ENCODE measurements around the gene ZNF222.

ZNF222 gene

DNA sequence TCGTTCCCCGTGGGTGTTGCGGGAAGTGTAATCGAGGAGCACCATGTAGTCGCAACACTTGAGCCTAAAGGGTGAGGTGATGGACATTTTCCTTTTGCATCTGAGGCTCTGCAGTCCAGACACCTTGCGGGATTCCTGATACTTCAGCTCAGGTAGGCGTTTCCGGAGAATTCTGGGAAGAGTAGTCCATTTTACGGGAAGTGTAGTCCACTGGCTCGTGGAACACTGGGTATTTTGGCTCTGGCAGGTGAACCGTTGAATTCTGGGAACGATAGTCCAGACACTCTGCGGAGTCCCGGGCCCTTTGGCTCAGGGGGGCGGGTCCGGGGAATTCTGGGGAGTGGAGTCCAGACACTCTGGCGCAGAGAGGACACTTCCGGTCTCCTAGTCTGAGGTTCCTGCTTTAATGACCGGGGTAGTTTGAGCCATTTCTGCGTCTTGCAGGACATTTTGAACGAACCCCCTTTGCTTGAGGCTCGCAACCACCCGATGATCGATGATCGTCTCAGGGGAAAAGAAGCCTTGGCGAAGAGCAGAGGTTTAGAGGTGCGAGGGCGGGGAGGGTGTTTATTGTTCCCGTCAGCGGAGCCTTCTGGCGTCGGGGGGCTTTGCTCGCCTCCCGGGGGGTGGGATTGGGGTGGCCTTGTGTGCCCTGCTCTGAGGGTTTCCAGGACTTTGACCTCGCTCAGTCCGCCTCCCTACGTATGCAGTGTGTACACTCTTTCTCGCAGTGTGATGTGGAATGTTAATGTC lies 26.6 kb downstream of the ZNF222 start, which contains the start of gene ZNF223:
TSS of gene ZNF223 (plus strand) at position 387 of the 753 bp plus-strand sequence. CDS start 3,141 bp downstream, outside the sequence.
- DNase-seq (ENCODE audit: low spot score) = peak; percentile 77

DNA sequence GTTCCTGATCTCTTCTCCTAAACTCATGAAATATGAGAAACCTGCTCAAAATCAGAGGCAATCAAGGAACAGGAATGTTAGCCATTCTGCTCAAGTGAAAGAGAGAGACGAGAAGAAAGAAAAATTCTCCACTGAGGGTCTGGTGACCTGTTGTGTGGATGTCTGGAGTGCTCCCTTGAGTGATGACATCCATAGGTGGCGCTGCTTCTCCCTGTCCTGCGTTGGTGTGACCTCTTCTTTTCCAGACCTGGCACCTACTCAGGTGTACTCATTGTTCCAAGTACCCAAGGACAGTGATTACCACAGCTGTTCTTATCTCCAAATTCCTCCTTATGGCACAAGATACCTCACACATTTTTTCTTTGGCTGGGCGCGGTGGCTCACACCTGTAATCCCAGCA lies 30.7 kb downstream of the ZNF222 start:
- DNase-seq (ENCODE audit: low spot score) = no peak

DNA sequence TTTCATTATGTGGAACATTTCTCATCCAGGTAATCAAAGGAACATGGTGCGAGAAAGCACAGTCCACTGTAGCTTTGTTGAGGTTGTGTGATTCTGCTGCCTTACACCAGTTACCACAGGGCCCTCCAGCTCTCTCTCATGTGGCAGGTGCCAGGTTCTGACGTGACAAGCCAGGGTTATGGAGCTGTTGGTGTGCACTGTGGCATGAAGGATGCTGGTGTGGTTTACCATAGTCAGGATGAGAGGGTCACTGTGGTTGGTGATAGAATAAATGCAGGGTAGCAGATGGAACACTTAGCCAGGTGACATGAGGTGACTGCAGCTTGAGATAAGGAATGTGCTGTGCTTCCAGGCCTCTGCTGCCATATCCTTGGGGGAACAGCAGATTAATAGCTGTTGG lies 34.0 kb downstream of the ZNF222 start:
- DNase-seq (ENCODE audit: low spot score) = no peak

DNA sequence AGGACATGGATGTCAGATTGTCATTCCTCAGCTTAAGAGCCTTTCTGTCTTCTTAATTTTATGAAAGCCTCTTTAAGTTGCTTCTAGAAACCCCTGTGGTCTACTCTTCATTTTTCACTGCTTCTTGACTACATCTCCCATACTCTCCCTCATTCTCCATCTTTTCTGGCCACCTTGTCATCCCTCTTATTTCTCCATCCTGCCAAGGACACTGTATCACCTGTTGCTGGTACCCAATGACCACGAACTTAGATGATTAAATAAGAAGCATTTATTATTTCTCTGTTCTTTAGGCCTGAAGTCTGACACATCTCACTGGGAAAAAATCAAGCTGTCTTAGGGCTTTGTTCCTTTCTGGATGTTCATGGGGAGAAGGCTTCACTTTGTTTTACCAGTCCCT lies 35.9 kb downstream of the ZNF222 start:
- DNase-seq (ENCODE audit: low spot score) = no peak

DNA sequence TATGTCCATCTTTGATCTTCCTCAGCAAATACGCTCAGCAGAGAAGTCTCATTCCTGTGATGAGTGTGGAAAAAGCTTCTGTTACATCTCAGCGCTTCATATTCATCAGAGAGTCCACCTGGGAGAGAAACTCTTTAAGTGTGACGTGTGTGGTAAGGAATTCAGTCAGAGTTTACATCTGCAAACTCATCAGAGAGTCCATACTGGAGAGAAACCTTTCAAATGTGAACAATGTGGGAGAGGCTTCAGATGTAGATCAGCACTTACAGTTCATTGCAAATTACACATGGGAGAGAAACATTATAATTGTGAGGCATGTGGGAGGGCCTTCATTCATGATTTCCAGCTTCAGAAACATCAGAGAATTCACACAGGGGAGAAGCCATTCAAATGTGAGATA lies 41.1 kb downstream of the ZNF222 start:
- DNase-seq (ENCODE audit: low spot score) = no peak

DNA sequence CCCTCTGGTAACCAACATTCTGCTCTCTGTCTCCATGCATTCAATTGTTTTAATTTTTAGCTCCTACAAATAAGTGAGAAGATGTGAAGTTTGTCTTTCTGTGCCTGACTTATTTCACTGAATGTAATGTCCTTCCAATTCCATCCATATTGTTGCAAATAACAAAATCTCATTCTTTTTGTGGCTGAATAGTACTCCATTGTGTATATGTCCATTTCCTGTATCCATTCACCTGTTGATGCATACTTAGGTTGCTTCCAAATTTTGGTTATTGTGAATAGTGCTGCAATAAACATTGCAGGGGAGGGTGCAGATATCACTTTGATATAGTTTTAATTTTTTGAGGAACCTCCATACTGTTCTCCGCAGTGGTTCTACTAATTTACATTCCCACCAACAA lies 44.2 kb downstream of the ZNF222 start:
- no peak for DNase-seq (ENCODE audit: low spot score)

DNA sequence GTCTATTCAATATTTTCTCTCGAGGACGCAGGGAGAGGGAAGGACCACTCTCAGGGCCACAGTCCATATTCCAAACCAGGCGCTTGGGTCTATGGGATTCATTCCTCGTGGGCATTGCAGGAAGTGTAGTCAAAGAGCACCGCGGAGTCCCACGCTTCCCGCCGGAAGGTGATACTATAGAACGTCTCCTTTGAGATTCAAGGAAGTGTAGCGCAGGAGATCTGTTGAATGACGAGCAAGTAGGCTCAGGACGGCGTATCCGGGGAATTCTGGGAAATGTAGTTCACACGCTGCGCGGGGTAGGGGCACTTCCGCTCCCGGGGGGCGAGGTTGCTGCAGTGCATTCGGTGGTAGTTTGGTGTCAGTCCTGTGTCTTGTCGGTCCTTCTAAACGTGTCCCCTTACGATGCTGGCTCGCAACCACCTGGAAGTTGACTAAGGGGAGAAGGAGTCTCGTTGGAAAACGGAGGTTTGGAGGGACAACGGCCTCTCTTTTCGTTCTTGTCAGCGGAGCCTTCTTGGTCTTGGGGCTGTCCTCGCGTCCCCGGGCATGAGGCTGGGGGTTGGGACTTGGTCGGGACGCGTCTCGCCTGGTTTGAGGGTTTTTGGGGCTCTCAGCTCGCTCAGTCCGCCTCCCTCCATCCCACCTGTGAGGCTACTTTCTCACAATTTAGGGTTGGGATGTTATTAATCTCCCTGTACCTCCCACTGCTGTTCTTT lies 46.8 kb downstream of the ZNF222 start, which contains the start of gene ZNF284:
TSS of gene ZNF284 (plus strand) at position 336 of the 719 bp plus-strand sequence. CDS start 4,231 bp downstream, outside the sequence.
- DNase-seq (ENCODE audit: low spot score) = peak; percentile 75

DNA sequence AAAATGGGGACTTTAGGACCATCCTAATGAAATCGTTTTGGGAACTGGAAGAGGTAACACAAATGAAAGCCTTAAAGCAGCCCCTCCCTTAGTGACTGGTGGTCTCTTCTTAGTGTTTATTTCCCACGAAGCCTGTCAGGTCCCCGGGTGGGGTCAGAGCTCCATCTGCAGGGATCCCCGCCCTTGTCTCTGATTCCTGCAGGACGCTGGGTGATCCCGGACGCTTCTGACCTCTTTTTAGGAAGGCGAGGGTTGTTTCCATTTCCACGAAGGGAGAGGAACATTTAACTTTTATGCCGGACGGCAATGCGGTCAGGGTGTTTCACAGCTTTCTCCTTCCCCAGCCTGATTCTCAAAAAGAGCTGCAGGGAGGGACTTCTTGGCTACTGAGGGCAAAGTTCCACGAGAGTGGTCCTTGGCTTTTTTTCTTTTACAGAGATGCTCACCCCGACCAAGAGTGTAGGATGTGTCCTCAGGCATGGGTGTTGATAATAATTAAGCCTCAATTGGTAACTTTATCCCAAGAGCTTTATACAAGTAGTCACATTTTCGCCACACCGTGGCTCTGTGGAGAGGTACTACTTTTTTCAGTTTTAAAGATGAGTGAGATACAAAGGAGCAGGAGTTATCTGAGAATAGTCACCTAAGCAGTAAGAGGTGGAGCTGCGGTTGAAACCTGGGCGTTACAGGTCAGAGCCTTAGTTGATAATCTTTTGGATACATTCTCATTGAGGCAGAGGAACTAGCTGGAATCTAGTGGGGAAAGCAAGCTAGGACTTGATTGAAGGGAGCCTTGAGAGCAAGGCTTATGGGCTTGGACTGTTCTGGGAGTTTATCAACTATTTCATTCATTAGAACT lies 47.6 kb downstream of the ZNF222 start:
- DNase-seq (ENCODE audit: low spot score) = no peak

DNA sequence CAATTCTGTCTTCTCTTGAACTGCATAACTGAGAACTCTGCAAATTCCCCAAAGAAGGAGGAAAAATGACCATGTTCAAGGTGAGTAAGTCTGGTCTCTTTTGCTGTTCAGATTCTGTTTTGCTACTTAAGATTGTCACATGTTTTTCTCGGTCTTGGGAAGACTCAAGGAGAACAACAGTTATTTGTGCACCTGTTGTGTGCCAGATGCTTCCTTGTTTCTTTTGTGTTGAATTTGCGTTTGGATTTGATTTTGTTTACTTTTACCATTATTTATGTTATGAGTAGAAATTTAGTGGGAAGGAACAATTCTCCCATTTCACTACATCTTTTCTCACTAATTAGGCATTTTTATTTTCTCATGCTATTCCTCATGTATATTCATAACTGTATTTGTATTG lies 51.1 kb downstream of the ZNF222 start:
- no peak for DNase-seq (ENCODE audit: low spot score)
